CD4-positive, alpha-beta T cell treated with Interleukin-1 beta for 1 hour (primary cell): ENCODE data around the gene OR56A4.

Source experiments
- DNase-seq, 2 donors: peaks; one replicate each; pipeline ENCODE4 v3.0.0-alpha.2; 2020 to 2022

The OR56A4 gene, protein sequence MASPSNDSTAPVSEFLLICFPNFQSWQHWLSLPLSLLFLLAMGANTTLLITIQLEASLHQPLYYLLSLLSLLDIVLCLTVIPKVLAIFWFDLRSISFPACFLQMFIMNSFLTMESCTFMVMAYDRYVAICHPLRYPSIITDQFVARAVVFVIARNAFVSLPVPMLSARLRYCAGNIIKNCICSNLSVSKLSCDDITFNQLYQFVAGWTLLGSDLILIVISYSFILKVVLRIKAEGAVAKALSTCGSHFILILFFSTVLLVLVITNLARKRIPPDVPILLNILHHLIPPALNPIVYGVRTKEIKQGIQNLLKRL

DNA sequence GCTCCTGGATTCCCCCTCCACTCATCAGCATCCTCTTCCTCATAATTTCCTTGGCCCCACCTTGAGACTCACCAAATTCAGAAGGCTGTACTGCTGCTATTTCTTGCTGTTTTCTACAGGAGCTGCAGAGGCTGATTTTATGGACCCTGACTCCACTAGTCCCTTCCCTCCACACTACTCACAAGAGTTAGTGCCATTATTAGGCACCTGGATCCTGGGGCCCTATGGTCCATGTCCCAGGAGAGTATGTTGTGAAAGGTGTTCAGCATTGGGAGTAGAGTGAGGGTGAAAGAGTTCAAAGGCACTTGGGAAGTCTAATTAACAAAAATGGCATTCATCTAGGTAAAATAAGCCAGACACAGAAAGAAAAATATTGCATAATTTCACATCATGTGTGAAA lies at the start of gene OR56A4:
Gene OR56A4, minus strand, starts transcription at position 101 of the 400 bp plus-strand sequence. CDS start 3,954 bp downstream, outside the sequence.
- no peak for DNase-seq

DNA sequence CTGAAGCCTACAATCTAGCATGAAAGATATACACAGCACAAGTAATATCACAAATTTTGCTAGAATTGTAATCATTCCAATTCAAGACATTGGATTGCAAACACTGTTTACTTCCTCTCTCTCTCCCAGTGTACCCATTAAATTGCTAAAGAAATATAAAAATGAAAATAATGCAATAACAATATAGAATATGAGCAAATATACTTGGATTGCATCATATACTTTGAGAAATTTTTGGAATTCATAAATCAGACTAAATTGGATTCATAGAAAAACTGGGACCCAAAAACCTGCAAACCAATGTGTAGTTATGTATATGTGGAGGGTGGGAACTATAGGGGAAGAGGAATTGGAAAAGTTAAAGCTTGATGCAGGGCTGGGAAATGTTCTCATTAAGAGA lies 48.8 kb upstream of the OR56A4 start:
- DNase-seq: no peak

DNA sequence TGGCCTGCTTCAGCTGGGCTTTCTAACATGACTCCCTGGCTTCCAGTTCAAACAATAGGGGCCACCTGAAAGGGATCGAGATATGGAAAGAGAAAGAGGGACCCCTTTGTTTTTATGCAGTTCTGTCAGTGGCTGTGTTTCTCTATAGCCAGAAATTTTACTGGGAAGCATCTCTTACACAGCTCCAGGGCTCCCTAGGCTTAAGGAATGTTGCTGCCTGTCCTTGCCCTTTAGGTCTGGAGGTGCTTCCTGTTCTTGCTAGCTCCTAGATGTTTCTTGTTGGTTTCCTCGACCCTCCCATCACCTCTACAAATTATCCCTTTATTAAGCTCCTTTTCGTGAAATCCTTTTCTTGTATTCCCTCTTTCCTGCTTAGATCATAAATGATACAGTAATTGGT lies 45.6 kb upstream of the OR56A4 start:
- no peak for DNase-seq

DNA sequence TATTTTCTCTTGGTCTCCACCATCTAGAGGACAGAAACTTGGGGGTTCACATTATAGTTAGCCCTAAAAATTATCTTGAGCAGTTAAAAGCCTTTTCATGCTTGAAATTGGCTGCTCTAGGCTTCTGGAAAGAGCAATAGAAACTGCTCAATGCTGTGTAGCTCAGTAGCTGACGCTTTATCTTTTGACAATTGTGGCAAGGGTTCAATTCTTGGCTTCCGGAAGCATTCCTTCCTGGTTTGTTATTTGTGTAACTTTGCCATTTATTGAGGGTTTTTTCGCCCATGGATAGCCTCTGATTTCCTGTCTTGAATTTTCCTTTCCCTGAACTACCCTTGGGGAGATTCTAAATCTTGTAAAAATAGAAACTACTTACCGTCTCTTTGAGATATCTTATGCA lies 34.1 kb upstream of the OR56A4 start:
- no peak for DNase-seq

DNA sequence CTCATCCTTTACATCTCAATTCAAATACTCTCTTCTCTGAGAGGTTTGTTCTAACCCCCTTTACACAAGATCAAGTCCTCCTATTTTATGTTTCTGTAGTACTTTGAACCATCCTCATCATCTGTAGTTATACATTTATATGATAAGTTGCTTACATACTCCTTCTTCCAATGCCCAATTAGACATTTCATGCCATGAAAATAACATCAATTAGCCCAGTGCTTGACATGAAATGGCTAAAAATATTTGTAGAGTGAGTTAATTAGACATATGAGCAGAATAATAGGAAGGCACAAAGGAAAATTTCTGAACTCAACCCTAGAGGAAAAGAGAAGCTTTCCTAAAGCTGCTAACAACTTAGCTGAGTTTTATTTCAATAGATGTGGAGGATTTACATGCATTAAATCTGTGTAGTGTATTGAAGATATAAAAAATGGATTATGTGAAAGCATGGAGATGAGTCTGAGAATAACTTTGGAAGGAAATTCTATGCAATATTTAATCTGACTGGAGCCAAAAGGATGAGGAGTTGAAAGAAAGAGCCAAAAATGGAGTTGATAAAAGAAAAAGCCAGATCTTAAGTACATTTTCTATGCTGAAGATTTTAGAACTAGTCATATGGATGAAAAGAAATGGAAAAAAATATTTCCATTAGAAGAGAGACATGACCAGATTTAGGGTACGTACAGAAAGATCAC lies 24.1 kb upstream of the OR56A4 start, which contains the start of gene OR56A1:
Gene OR56A1, minus strand, starts transcription at position 51 of the 698 bp plus-strand sequence. CDS start 3,066 bp downstream, outside the sequence.
- DNase-seq: no peak

DNA sequence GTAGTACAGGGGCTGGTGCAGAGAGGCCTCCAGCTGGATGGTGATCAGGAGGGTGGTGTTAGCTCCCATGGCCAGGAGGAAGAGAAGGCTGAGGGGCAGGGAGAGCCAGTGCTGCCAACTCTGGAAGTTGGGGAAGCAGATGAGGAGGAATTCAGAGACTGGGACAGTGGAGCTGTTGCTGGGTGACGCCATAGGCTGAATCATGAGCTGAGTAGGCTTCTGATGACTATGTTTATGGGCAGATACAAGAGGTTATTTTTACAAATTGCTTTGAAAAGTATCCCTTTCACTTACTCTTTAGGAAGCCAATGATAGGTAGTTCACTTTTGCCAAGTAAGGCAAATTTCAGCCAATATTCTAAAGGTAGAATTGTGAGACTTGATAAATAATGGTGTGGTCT lies 20.8 kb upstream of the OR56A4 start:
- no peak for DNase-seq

DNA sequence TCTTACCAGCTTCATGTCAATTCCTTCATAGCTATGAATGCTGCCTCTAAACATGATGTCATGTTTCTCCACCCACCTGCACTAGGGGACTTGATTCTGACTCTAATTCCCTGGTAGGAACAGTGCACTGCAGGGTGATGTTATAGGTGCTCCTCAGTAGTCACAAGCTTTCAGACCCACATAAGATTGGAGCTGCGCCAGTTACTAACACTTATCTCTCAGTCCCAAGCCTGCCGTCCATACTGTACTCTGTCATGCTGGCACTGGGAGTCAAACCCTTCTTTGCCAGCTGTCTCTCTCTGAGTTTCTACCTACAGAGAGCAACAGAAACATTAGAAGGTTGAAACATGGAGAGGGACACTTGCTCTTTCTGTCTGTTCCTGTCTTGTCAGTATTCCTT lies 18.3 kb upstream of the OR56A4 start:
- no peak for DNase-seq

DNA sequence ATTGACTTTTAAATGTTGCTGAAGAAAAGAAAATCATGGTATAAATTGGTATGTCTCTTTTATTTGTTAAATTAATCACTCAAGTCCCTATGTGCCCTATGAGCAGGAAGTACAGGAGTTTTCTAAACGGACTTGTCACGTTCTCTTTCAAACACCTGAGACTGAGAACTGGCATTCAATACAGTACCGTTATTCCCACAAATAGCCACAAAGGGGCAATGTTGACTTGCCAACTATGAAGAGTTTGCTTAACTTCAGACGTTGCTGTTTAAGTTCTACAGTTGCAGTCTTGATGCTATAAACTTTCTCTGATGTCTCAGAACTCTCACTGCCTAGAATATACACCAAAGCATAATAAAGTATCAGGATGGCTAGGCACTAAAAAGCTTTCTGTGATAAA lies 16.2 kb upstream of the OR56A4 start:
- peak in 1 of 2 donors; percentile 43 for DNase-seq

DNA sequence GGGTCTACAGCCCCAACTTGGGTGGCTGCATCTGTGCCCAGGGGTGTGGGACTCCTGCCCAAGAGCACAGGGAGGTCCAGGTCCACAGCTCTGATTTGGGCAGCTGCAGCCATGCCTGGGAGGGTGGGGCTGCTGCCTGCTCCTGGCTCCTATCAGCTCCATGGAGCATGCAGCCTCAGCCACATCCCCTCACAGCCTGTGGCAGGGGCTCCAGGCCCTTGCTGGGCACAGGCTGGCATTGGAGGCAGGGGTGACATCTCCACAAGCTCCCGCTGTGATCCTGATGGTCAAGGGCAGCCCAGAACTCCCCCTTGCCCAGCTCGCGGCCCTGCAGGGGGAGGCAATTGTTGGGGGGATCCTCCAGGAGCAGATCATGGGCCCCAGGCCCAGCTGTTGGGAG lies 6.3 kb upstream of the OR56A4 start:
- no peak for DNase-seq

DNA sequence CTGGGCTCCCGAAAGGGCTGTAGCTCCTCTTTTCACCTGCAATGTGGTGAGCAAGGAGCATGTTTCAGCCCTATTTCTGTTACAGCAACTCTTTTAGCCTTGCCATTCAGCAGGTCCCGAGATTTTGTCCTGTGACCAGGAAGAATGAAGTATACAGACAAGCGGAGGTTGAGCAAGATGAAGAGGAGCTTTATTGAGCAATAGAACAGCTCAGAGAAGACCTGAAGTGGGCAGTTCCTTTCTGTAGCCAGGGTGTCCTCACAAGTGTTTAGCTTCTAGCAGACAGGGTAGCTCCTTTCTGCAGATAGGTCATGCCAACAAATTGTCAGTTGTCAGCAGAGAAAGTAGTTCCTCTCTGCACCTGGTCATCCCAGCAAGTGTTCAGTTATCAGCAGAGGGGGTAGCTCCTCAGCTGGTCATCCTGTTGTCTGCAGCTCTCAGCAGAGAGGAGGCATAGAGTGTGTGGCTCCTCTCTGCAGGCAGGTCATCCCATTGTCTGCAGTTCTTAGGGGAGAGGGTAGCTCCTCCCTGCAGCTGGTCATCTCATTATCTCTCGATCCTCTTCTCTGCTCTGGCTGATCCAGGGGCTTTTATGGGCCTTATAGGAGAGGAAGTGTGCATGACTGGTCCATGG lies 5.4 kb upstream of the OR56A4 start:
- no peak for DNase-seq

DNA sequence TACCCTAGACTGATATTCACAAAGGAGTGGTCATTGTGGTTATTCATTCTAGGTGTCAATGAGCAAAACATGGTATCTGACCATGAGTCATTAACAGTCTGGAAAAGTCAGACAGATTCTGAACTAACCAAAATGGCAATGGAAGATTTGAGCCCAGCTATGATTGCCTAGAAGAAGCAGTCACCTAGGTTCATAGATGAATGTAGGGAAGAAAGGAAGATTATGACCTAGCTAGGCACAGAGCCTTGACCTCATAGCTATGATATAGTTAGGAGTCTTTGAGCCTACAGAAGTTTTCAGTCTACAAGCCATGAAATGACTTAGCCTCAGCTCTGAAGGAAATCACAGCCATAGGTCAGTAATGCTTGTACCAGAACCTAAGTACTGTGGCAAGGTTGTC lies 351 bp downstream of the OR56A4 start:
- no peak for DNase-seq

DNA sequence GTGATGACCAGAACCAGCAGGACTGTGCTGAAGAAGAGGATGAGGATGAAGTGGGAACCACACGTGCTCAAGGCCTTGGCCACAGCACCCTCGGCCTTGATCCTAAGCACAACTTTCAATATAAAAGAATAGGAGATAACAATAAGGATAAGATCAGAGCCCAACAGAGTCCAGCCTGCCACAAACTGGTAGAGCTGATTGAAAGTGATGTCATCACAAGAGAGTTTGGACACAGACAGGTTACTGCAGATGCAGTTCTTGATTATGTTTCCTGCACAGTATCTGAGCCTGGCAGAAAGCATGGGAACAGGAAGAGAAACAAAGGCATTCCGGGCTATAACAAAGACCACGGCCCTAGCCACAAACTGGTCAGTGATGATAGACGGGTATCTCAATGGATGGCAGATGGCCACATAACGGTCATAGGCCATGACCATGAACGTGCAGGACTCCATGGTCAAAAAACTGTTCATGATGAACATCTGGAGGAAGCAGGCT lies 4.5 kb downstream of the OR56A4 start:
- no peak for DNase-seq

DNA sequence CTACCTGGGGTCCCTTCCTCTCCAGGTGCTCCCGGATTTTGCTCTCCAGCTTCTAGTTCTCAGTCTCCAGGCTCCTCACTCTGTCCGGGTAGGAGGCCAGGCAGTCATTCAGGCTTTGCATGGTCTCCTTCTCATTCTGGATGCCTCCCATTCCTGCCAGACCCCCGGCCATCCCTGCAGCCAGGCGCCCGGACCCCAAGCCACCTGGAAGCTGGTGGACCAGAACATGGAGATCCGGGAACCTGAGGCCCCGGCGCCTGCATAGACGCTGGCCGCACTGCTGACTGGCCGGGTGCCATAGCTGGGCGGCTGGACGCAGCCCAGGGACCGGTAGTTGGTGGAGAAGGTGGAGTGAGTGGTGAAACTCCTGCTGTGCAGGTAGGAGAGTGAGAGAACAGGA lies 12.0 kb downstream of the OR56A4 start:
- no peak for DNase-seq

DNA sequence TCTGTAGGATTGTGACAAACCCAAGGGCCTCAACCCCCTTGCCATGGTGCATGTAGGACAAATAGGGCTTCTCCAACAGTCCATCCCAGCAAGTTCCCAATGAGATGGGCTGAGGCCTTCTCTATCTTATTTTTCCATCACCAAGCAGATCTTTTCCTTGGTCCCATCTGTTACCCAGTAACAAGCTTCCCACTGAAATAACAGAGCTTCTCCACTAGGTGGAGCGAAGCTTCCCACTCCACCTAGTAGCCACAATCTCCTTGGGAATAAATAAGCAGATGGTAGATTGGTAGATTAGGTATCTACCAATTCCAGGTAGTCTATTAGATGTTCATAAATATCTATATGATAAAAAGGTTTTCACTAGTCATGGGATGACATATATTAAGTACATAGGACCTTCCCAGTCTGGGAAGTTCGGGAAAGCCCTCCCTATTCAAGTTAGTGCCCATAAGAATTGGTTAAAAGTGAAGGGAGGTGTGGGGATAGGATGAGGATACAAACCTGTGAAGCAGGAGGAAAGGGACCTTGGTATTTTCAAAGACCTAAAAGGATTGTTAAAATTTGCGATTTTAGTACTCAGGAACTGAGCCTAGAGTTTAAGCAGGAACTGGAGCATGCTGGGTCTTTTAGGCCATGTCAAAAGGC lies 14.0 kb downstream of the OR56A4 start:
- DNase-seq: no peak

DNA sequence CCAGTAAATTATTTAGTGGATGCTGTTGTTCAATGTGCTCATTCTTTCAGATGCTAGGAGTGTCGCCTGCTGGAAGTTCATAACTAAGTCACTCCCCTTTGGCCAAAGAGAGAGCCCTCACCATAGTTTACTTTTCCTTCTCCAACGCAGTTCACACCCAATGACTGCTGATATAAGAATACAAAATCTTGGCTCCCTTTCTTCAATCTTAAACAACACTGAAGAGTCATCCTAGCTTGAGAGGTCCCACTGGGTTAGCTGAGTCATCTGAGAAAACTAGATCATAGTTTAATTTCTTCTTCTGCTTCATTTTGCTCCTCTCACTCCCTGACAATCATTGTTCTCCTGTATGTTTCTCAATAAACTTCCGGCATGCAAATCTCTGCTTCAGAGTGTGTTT lies 14.6 kb downstream of the OR56A4 start:
- DNase-seq: no peak

DNA sequence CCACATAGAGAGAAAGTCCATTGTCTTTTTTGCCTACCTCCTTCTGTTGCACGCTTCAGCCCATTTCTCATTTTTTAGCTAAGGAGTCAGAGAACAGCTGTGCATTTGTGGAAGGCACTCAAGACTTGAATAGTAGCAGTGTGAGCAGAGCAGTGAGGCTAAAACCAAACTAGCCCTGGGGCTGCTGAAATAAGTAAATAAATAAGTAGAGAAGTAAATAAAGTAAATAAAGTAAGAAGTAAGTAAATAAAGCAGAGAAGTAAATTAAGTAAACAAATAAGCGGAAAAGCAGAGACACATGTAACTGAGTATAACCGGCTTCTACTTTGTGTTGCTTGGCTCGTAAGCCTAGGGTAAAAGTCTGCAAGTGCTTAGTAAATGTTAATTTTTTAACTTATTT lies 17.5 kb downstream of the OR56A4 start:
- DNase-seq: no peak

DNA sequence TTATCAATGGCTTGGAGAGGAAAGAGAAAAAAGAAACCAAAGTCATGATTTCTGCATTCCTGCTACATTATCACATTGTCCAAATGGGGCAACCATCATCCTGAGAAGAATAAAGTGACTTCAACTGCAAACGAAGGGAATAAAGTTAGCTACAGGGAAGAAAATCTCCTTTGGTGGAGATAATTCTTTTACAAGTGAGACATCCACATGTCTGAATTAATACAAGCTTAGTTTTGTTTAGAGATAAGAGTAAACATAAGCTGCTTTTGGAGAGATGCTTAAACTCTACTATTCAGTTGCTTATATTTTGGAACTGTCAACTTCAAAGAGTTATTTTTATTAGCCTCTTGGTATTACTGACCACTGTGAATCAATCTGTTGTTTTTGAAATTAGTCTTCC lies 19.9 kb downstream of the OR56A4 start, which contains the start of gene OR52L1:
Gene OR52L1, minus strand, starts transcription at position 101 of the 400 bp plus-strand sequence. Its CDS starts 55 bp downstream, at position 46.
- no peak for DNase-seq

DNA sequence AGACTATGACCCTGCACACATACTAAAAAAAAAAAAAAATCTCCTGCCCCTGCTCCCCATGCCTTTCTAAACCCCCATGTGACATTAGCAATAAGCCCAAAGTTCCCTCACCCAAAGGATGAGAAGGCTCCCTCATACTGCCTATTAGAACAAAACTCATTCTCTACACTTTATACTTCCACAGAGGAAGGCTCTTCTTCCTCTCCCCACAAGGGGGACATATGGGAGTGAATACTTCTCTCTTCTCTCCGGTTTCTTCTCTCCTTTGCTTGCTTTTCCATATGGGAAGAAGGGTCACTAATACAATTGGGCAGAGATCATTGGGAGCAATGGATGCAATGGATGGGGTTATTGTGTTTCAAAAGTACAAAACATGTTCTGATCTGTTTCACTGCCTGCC lies 23.3 kb downstream of the OR56A4 start:
- no peak for DNase-seq

DNA sequence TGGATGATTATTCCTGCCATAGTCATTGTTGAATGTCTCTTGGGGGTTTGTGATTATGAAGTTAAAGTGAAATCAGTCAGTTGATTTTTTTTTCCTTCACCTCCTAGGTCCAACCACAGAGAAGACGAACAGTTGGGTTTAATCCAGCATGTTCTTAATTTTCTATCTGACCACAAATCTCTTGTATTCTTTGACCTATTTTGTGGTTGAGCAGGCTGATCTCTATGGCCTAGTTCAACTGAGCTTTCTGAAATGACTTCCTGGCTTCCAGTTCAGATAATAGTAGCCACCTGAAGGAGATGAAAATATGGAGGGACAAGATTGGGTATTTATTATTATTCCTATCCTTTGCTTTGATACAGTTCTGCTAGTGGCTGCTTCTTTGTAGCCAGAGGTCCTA lies 33.2 kb downstream of the OR56A4 start:
- peak in 1 of 2 donors; percentile 0 for DNase-seq

DNA sequence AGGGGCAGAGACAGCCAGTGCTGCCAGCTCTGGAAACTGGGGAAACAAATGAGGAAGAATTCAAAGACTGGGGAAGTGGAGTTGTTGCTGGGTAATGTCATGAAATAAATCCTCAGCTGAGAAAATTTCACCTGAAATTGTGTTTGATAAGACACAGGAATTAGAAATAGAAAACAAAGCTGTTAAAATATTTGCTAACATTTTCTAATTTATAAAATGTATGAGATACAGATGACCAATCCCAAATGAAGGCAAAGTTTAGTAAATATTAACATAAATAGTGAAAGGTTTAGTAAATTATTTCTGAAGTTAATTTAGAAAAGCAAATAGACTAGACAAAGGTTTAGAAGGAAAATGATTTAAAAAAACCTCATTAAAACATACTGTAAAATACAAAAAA lies 38.4 kb downstream of the OR56A4 start, which contains the start of gene OR56A5:
Gene OR56A5, minus strand, starts transcription at position 101 of the 400 bp plus-strand sequence. Its CDS starts 0 bp downstream, at position 101.
- DNase-seq: no peak

DNA sequence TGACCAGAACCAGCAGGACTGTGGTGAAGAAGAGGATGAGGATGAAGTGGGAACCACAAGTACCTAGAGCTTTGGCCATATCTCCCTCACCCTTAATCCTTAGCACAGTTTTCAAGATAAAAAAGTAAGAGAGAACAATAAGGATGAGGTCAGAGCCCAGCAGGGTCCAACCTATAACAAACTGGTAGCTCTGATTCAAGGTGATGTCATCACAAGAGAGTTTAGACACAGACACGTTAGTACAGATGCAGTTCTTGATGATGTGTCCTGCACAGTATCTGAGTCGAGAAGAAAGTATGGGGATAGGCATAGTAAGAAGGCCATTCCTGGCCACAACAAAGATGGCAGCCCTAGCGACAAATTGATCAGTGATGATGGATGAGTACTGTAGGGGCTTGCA lies 39.0 kb downstream of the OR56A4 start:
- no peak for DNase-seq

DNA sequence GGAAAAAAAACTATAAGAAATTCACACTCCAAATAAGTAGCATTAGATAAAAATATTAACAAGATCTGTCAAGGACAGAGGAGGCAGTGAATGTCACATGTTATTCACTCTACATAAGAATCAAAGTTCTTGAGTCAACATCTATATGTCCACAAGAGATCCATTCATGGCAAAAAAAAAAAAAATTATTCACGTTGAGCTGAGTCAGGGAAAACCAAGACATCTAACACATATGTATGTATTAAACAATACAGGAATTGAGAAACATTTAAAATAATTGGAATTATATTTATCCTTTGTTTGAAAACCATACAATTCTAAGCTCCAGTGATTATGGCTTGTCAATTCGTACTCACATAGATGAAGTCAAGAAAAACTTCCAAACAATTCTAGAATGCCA lies 39.8 kb downstream of the OR56A4 start:
- no peak for DNase-seq
